Neural crest cell (in vitro differentiated cells): ENCODE measurements around the gene STT3B. TPM values are rescaled to one million over a fixed set of nuclear protein-coding genes. Genes with fewer than 3 reads are reported as not detected.

Experiments used
- DNase-seq: peaks from one replicate; pipeline ENCODE4 v3.0.0; 2021; ENCODE audit warnings: low read depth, mixed read lengths, low spot score
- H3K27ac Mint-ChIP-seq: one replicate; pipeline ENCODE4 v1.8.0; 2021; ENCODE audit warnings: mild to moderate bottlenecking, mixed read lengths; ENCODE audit not compliant: unreplicated experiment
- H3K27me3 Mint-ChIP-seq: 2 replicates; pipeline ENCODE4 v1.8.0; 2021; ENCODE audit warnings: low read depth, mild to moderate bottlenecking, mixed read lengths
- H3K36me3 Mint-ChIP-seq: 2 replicates; pipeline ENCODE4 v1.8.0; 2021; ENCODE audit warnings: low read depth, mild to moderate bottlenecking, mixed read lengths
- H3K4me1 Mint-ChIP-seq: 2 replicates; pipeline ENCODE4 v1.8.0; 2021; ENCODE audit warnings: mixed read lengths
- H3K4me3 Mint-ChIP-seq: one replicate; pipeline ENCODE4 v1.8.0; 2021; ENCODE audit warnings: mild to moderate bottlenecking, mixed read lengths
- H3K9me3 Mint-ChIP-seq: 2 replicates; pipeline ENCODE4 v1.8.0; 2021; ENCODE audit warnings: mixed read lengths
- CTCF ChIP-seq: fragments of 200-600 bp; sonication (generic); conservative IDR thresholded peaks from 2 replicates; pipeline ENCODE4 v1.5.0; 2021; ENCODE audit warnings: antibody characterized with exemption, mild to moderate bottlenecking
- total RNA-seq: library from RNA; stranded (reverse); gene quantifications from 2 replicates; pipeline ENCODE4 v1.2.1, GENCODE V29; 2021

Gene STT3B
- total RNA-seq, 1 donor from 2014 or later, result 116 TPM

- DNase-seq, result no peak
- Mint-ChIP-seq H3K36me3 (no peaks in the 10 kb centered on the region), H3K4me3 (no peak overlapping the region), H3K9me3 (no peaks in the 10 kb centered on the region), H3K27ac (no peak overlapping the region), H3K4me1 (peaks cover 53% of the 10 kb centered on the region), H3K27me3 (no peaks in the 10 kb centered on the region)
- no peak for TF ChIP-seq CTCF
Observed at GRCh38 chr3:31541089-31541488, 8.4 kb downstream of the STT3B start.

- no peak overlapping the region for H3K27ac Mint-ChIP-seq
Observed at GRCh38 chr3:31542246-31542645, 9.5 kb downstream of the STT3B start.

GRCh38 chr3:31543375-31543774, 10.7 kb downstream of the STT3B start:
- H3K27ac Mint-ChIP-seq, result no peak overlapping the region
- H3K4me3 Mint-ChIP-seq, result no peak overlapping the region
- no peaks in the 10 kb centered on the region for H3K9me3 Mint-ChIP-seq
- peaks cover 34% of the 10 kb centered on the region for H3K4me1 Mint-ChIP-seq
- H3K27me3 Mint-ChIP-seq, result no peaks in the 10 kb centered on the region
- no peaks in the 10 kb centered on the region for H3K36me3 Mint-ChIP-seq
- DNase-seq, result no peak
- no peak for TF ChIP-seq CTCF

More at GRCh38 chr3:31542246-31542645, 9.5 kb downstream of the STT3B start:
- no peak for TF ChIP-seq CTCF
- DNase-seq, result no peak
- H3K4me1 Mint-ChIP-seq, result peaks cover 43% of the 10 kb centered on the region
- no peaks in the 10 kb centered on the region for H3K9me3 Mint-ChIP-seq
- no peaks in the 10 kb centered on the region for H3K27me3 Mint-ChIP-seq
- no peaks in the 10 kb centered on the region for H3K36me3 Mint-ChIP-seq
- H3K4me3 Mint-ChIP-seq, result no peak overlapping the region

- Mint-ChIP-seq H3K36me3 (no peaks in the 10 kb centered on the region), H3K4me1 (peaks cover 22% of the 10 kb centered on the region), H3K27me3 (no peaks in the 10 kb centered on the region), H3K4me3 (no peak overlapping the region), H3K27ac (no peak overlapping the region), H3K9me3 (no peaks in the 10 kb centered on the region)
- DNase-seq, result no peak
- no peak for TF ChIP-seq CTCF
Observed at GRCh38 chr3:31544634-31545033, 11.9 kb downstream of the STT3B start.

GRCh38 chr3:31546162-31546561, 13.4 kb downstream of the STT3B start:
- no peak for DNase-seq
- H3K4me1 Mint-ChIP-seq, result peaks cover 19% of the 10 kb centered on the region
- H3K4me3 Mint-ChIP-seq, result no peak overlapping the region
- H3K36me3 Mint-ChIP-seq, result no peaks in the 10 kb centered on the region
- no peaks in the 10 kb centered on the region for H3K27me3 Mint-ChIP-seq
- no peaks in the 10 kb centered on the region for H3K9me3 Mint-ChIP-seq
- no peak overlapping the region for H3K27ac Mint-ChIP-seq
- TF ChIP-seq CTCF, result no peak

- H3K9me3 Mint-ChIP-seq, result no peaks in the 10 kb centered on the region
- no peak overlapping the region for H3K27ac Mint-ChIP-seq
- no peaks in the 10 kb centered on the region for H3K27me3 Mint-ChIP-seq
- peaks cover 19% of the 10 kb centered on the region for H3K4me1 Mint-ChIP-seq
- H3K4me3 Mint-ChIP-seq, result no peak overlapping the region
- TF ChIP-seq CTCF, result no peak
- DNase-seq, result no peak
- peaks cover 2% of the 10 kb centered on the region for H3K36me3 Mint-ChIP-seq
Observed at GRCh38 chr3:31546725-31547124, 14.0 kb downstream of the STT3B start.
